Neural cell (in vitro differentiated cells): ENCODE results near the gene TTC39C. TPM values are rescaled to one million over a fixed set of nuclear protein-coding genes. Genes with fewer than 3 reads are reported as not detected.

Experiments used
- H2AFZ ChIP-seq: fragments of 200-600, 300-800 bp; sonication (generic), shearing (Covaris generic); 2 replicates; pipeline ENCODE4 v1.6.0; 2014; ENCODE audit warnings: low read depth, mild to moderate bottlenecking, antibody characterized with exemption, low read length, moderate library complexity
- H3F3A ChIP-seq: fragments of 200-600 bp; shearing (Covaris generic); 2 replicates; pipeline ENCODE4 v1.6.1; 2016; ENCODE audit warnings: mild to moderate bottlenecking, moderate library complexity, mixed read lengths, antibody characterized with exemption, low read length; ENCODE audit not compliant: insufficient read depth, poor library complexity, severe bottlenecking
- H3K27ac ChIP-seq: fragments of 200-600, 300-800 bp; sonication (generic), shearing (Covaris generic); 2 replicates; pipeline ENCODE4 v1.5.1; 2014; ENCODE audit warnings: mild to moderate bottlenecking, low read length, moderate library complexity
- H3K27me3 ChIP-seq: fragments of 300-800, 200-600 bp; sonication (generic), shearing (Covaris generic); 2 replicates; pipeline ENCODE4 v1.6.0; 2014; ENCODE audit warnings: mild to moderate bottlenecking, low read depth, low read length, moderate library complexity; ENCODE audit not compliant: insufficient read depth
- H3K36me3 ChIP-seq: fragments of 300-800, 200-600 bp; sonication (generic), shearing (Covaris generic); 2 replicates; pipeline ENCODE4 v1.5.1; 2014; ENCODE audit warnings: mild to moderate bottlenecking, antibody characterized with exemption, low read length, moderate library complexity; ENCODE audit not compliant: insufficient read depth
- H3K4me2 ChIP-seq: fragments of 300-800, 200-600 bp; sonication (generic), shearing (Covaris generic); 2 replicates; pipeline ENCODE4 v1.6.0; 2014; ENCODE audit warnings: mild to moderate bottlenecking, low read length
- H3K4me3 ChIP-seq: fragments of 300-800, 200-600 bp; sonication (generic), shearing (Covaris generic); 2 replicates; pipeline ENCODE4 v1.5.1; 2014; ENCODE audit warnings: mild to moderate bottlenecking, low read length, moderate library complexity
- H3K79me2 ChIP-seq: fragments of 200-600 bp; shearing (Covaris generic); replicated peaks from 2 replicates; pipeline ENCODE4 v1.6.0; 2014; ENCODE audit warnings: mild to moderate bottlenecking, low read length, moderate library complexity; ENCODE audit not compliant: insufficient read depth
- H3K9ac ChIP-seq: fragments of 300-800, 200-600 bp; sonication (generic), shearing (Covaris generic); 2 replicates; pipeline ENCODE4 v1.6.1; 2016; ENCODE audit warnings: mild to moderate bottlenecking, low read length, mixed read lengths
- H3K9me2 ChIP-seq: fragments of 200-600 bp; shearing (Covaris generic); 2 replicates; pipeline ENCODE4 v1.6.1; 2016; ENCODE audit warnings: mild to moderate bottlenecking, low read length, mixed read lengths; ENCODE audit not compliant: insufficient read depth
- H3K9me3 ChIP-seq: fragments of 200-600, 300-800 bp; sonication (generic), shearing (Covaris generic); 2 replicates; pipeline ENCODE4 v1.6.1; 2016; ENCODE audit warnings: mild to moderate bottlenecking, mixed run types, low read length, moderate library complexity, mixed read lengths
- H4K20me1 ChIP-seq: fragments of 200-600 bp; shearing (Covaris generic); 2 replicates; pipeline ENCODE4 v1.6.1; 2016; ENCODE audit warnings: mild to moderate bottlenecking, mixed run types; ENCODE audit not compliant: insufficient read depth
- CTCF ChIP-seq: fragments of 450-650 bp; IDR thresholded peaks from 2 replicates; pipeline ENCODE4 v1.5.1; 2014; ENCODE audit warnings: antibody characterized with exemption, mild to moderate bottlenecking, moderate library complexity; ENCODE audit not compliant: poor library complexity, severe bottlenecking
- EP300 ChIP-seq: fragments of 450-650 bp; conservative IDR thresholded peaks from 2 replicates; pipeline ENCODE4 v1.6.1; 2014; ENCODE audit warnings: antibody characterized with exemption, mild to moderate bottlenecking, moderate library complexity; ENCODE audit not compliant: poor library complexity, severe bottlenecking
- EZH2 ChIP-seq: fragments of 200-600, 300-800 bp; shearing (Covaris generic), sonication (generic); IDR thresholded peaks from 2 replicates; pipeline ENCODE4 v1.6.1; 2014; ENCODE audit warnings: antibody characterized with exemption, low read length, borderline replicate concordance, mild to moderate bottlenecking; ENCODE audit not compliant: insufficient read depth, poor library complexity, severe bottlenecking
- MXI1 ChIP-seq: fragments of 450-650 bp; conservative IDR thresholded peaks from 2 replicates; pipeline ENCODE4 v1.6.1; 2014; ENCODE audit warnings: antibody characterized with exemption, mild to moderate bottlenecking; ENCODE audit not compliant: poor library complexity, severe bottlenecking
- POLR2AphosphoS5 ChIP-seq: IDR thresholded peaks from 2 replicates; pipeline ENCODE4 v1.6.1; 2012
- RAD21 ChIP-seq: fragments of 450-650 bp; conservative IDR thresholded peaks from 2 replicates; pipeline ENCODE4 v1.6.1; 2014; ENCODE audit warnings: antibody characterized with exemption, mild to moderate bottlenecking, moderate library complexity
- SMC3 ChIP-seq: fragments of 450-650 bp; conservative IDR thresholded peaks from 2 replicates; pipeline ENCODE4 v1.6.1; 2014; ENCODE audit warnings: antibody characterized with exemption, mild to moderate bottlenecking, moderate library complexity; ENCODE audit not compliant: poor library complexity
- TAF1 ChIP-seq: IDR thresholded peaks from 2 replicates; pipeline ENCODE4 v1.6.1; 2012; ENCODE audit warnings: low read depth
- polyA plus RNA-seq: library from polyadenylated mRNA; depleted of rRNA; stranded (reverse); fragments of >200 nt; gene quantifications from 2 replicates; pipeline ENCODE4 v1.2.3, GENCODE V29; 2014
- TF ChIP-seq, protein P1 (sequence below): IDR thresholded peaks from 2 replicates; pipeline ENCODE4 v1.6.1; 2012; ENCODE audit warnings: borderline replicate concordance

Gene TTC39C
- polyA plus RNA-seq, 1 donor from 2014 or later: 19.9 TPM

DNA sequence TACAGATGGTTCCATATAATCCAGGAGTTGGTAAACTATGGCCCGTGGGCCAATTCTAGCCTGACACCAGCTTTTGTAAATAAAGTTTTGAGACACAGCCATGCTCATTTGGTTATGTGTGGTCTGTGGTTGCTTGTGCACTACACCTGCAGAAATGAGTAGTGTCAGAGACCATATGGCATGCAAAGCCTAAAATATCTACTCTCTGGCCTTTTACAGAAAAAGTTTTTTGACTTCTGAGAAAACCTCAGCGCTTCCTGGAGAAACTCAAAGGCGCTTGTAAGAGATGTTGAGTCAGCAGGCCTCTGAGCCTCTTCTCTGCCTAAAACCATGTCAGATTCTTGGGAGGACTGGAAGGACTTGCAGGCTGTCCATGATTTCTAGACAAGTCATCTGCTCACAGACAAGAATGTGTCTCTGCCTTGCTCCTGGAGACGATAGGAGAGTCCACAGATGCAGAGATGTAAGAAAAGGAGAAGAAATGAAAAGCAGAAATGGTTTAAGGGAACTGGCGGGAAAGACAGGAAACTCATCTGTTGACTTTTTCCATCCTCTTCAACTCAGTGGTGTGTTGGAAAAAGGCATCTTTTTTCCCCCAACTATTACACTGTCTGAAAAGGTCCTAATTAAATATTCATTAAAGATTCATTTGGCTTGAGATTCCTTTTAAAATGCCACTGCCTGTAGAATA lies 5.2 kb downstream of the TTC39C start:
- H2AFZ ChIP-seq: no peak overlapping the region
- H3K79me2 ChIP-seq: peaks cover 30% of the 10 kb centered on the region
- H4K20me1 ChIP-seq: no peaks in the 10 kb centered on the region
- no peak overlapping the region for H3K9ac ChIP-seq
- no peak overlapping the region for H3K4me3 ChIP-seq
- H3K27me3 ChIP-seq: no peaks in the 10 kb centered on the region
- no peak overlapping the region for H3K27ac ChIP-seq
- H3K9me2 ChIP-seq: no peaks in the 10 kb centered on the region
- TF ChIP-seq EZH2 (no peak), POLR2AphosphoS5 (no peak), TAF1 (no peak)
- TF ChIP-seq, protein P1, sequence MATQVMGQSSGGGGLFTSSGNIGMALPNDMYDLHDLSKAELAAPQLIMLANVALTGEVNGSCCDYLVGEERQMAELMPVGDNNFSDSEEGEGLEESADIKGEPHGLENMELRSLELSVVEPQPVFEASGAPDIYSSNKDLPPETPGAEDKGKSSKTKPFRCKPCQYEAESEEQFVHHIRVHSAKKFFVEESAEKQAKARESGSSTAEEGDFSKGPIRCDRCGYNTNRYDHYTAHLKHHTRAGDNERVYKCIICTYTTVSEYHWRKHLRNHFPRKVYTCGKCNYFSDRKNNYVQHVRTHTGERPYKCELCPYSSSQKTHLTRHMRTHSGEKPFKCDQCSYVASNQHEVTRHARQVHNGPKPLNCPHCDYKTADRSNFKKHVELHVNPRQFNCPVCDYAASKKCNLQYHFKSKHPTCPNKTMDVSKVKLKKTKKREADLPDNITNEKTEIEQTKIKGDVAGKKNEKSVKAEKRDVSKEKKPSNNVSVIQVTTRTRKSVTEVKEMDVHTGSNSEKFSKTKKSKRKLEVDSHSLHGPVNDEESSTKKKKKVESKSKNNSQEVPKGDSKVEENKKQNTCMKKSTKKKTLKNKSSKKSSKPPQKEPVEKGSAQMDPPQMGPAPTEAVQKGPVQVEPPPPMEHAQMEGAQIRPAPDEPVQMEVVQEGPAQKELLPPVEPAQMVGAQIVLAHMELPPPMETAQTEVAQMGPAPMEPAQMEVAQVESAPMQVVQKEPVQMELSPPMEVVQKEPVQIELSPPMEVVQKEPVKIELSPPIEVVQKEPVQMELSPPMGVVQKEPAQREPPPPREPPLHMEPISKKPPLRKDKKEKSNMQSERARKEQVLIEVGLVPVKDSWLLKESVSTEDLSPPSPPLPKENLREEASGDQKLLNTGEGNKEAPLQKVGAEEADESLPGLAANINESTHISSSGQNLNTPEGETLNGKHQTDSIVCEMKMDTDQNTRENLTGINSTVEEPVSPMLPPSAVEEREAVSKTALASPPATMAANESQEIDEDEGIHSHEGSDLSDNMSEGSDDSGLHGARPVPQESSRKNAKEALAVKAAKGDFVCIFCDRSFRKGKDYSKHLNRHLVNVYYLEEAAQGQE: no peak
- no peaks in the 10 kb centered on the region for H3K36me3 ChIP-seq
- no peaks in the 10 kb centered on the region for H3F3A ChIP-seq
- no peak overlapping the region for H3K4me2 ChIP-seq
- H3K9me3 ChIP-seq: no peaks in the 10 kb centered on the region

GRCh38 chr18:24021505-24021904 lies 7.0 kb downstream of the TTC39C start:
- H3K4me2 ChIP-seq: no peak overlapping the region
- peaks cover 28% of the 10 kb centered on the region for H3K79me2 ChIP-seq
- H3K36me3 ChIP-seq: no peaks in the 10 kb centered on the region
- TF ChIP-seq EZH2 (no peak), EP300 (no peak), RAD21 (no peak), MXI1 (no peak), POLR2AphosphoS5 (no peak), TAF1 (no peak), SMC3 (no peak), CTCF (no peak)
- TF ChIP-seq, protein P1: no peak
- no peaks in the 10 kb centered on the region for H3K9me2 ChIP-seq
- no peaks in the 10 kb centered on the region for H3K27me3 ChIP-seq
- H2AFZ ChIP-seq: no peak overlapping the region
- no peak overlapping the region for H3K27ac ChIP-seq
- no peak overlapping the region for H3K9ac ChIP-seq
- H3K9me3 ChIP-seq: no peaks in the 10 kb centered on the region
- H4K20me1 ChIP-seq: no peaks in the 10 kb centered on the region
- no peak overlapping the region for H3K4me3 ChIP-seq
- H3F3A ChIP-seq: no peaks in the 10 kb centered on the region
